HepG2 (cell line): ENCODE measurements around the gene ALLC. TPM values are rescaled to one million over a fixed set of nuclear protein-coding genes. Genes with fewer than 3 reads are reported as not detected.

Source experiments
- ATAC-seq: fragments of 200-7000 bp; cut with Tn5 transposase; 3 replicates; pipeline ENCODE4 v1.9.1; 2020; ENCODE audit warnings: mild to moderate bottlenecking, moderate library complexity
- BruUV-seq: library from RNA; stranded (reverse); fragments of 400-500 nt; replicated peaks from 2 replicates; lab custom pipeline; 2021; lab: Mats Ljungman, UMichigan
- CTCF ChIA-PET: fragments of 300-600 bp; formaldehyde crosslinking; extraction: SDS; loops from one replicate; lab custom pipeline; 2021; ENCODE audit warnings: low total read pairs, inconsistent platforms, low intra/inter-chr PET ratio; lab: Yijun Ruan, JAX
- POLR2A ChIA-PET: fragments of 350-600 bp; sonication (Branson Sonifier 250); formaldehyde crosslinking; loops from one replicate; lab custom pipeline; 2020; ENCODE audit warnings: antibody characterized with exemption, inconsistent platforms; lab: Yijun Ruan, JAX
- DNase-seq: peaks from one replicate; pipeline ENCODE4 v3.0.0-alpha.2; 2015; ENCODE audit warnings: low spot score
- FAIRE-seq: peaks from 3 replicates; lab custom pipeline; 2011; peaks lifted over from hg19 to GRCh38; lab: Jason Lieb, UNC
- H2AFZ ChIP-seq: one replicate; pipeline ENCODE4 v1.6.1; 2011; ENCODE audit warnings: low read length, inconsistent platforms
- H3K27ac ChIP-seq: fragments of 300-600 bp; 3 replicates; pipeline ENCODE4 v1.8.0; 2011; ENCODE audit warnings: mixed run types, mild to moderate bottlenecking, mixed read lengths, low read length, inconsistent platforms; ENCODE audit not compliant: insufficient read depth; ENCODE audit errors: extremely low read length
- H3K27me3 ChIP-seq, 2 experiments: fragments of 200-600 bp in 1 of 2; 2 replicates in 1 of 2; 3 replicates in 1 of 2; pipeline versions ENCODE4 v1.6.0 to v1.8.0; 2011; ENCODE audit warnings: low read length in 2 of 2, mild to moderate bottlenecking in 2 of 2, moderate library complexity in 2 of 2, inconsistent platforms in 1 of 2; ENCODE audit not compliant: insufficient read depth in 2 of 2, control insufficient read depth in 1 of 2
- H3K36me3 ChIP-seq, 2 experiments: fragments of 200-600 bp in 1 of 2; replicated peaks in 1 of 2; 2 replicates in 1 of 2; 3 replicates in 1 of 2; pipeline versions ENCODE4 v1.5.1 to v1.8.0; 2011; ENCODE audit warnings: low read length in 2 of 2, inconsistent platforms in 1 of 2; ENCODE audit not compliant: insufficient read depth in 2 of 2, control insufficient read depth in 1 of 2
- H3K4me1 ChIP-seq: 2 replicates; pipeline ENCODE4 v1.5.1; 2012; ENCODE audit warnings: low read length, inconsistent platforms; ENCODE audit not compliant: insufficient read depth
- H3K4me2 ChIP-seq: 2 replicates; pipeline ENCODE4 v1.6.0; 2011; ENCODE audit warnings: low read depth, low read length, inconsistent platforms
- H3K4me3 ChIP-seq, 3 experiments: fragments of 200-600 bp in 1 of 3; sonication (generic), shearing (Covaris generic) in 1 of 3; replicated peaks in 1 of 3; 2 replicates each; pipeline ENCODE4 v1.5.1; 2011 to 2016; ENCODE audit warnings: low read length in 3 of 3, inconsistent platforms in 2 of 3, low read depth in 2 of 3, mild to moderate bottlenecking in 2 of 3, control low read depth in 1 of 3, mixed read lengths in 1 of 3; ENCODE audit not compliant: insufficient read depth in 1 of 3
- H3K79me2 ChIP-seq: one replicate; pipeline ENCODE4 v1.6.1; 2011; ENCODE audit warnings: low read length, inconsistent platforms; ENCODE audit not compliant: insufficient read depth
- H3K9ac ChIP-seq: 2 replicates; pipeline ENCODE4 v1.6.0; 2011; ENCODE audit warnings: mild to moderate bottlenecking, low read depth, low read length, inconsistent platforms; ENCODE audit not compliant: insufficient read depth
- H3K9me3 ChIP-seq: 2 replicates; pipeline ENCODE4 v1.5.1; 2012; ENCODE audit warnings: mild to moderate bottlenecking, low read length
- H4K20me1 ChIP-seq: 2 replicates; pipeline ENCODE4 v1.6.0; 2011; ENCODE audit warnings: inconsistent platforms, mild to moderate bottlenecking, low read length, moderate library complexity; ENCODE audit not compliant: insufficient read depth
- BRCA1 ChIP-seq: sonication (generic); formaldehyde crosslinking; IDR thresholded peaks from 2 replicates; pipeline ENCODE4 v1.4.0; 2020; ENCODE audit warnings: missing genetic modification reagents
- CEBPB ChIP-seq: IDR thresholded peaks from 2 replicates; pipeline ENCODE4 v1.6.1; 2011; ENCODE audit warnings: low read depth, low read length, improper control_type of control experiment, borderline replicate concordance
- GMEB1 ChIP-seq: sonication (generic); formaldehyde crosslinking; IDR thresholded peaks from 2 replicates; pipeline ENCODE4 v1.5.1; 2020; ENCODE audit warnings: missing genetic modification reagents, mild to moderate bottlenecking, borderline replicate concordance
- HMGXB4 ChIP-seq, 2 experiments: sonication (generic) in 1 of 2; formaldehyde crosslinking in 1 of 2; IDR thresholded peaks; 2 replicates each; pipeline versions ENCODE4 v1.4.0 to v1.6.1; 2018 to 2020; ENCODE audit warnings: missing genetic modification reagents in 2 of 2, borderline replicate concordance in 1 of 2, low read depth in 1 of 2, mild to moderate bottlenecking in 1 of 2, missing biosample characterization in 1 of 2
- HOMEZ ChIP-seq: IDR thresholded peaks from 2 replicates; pipeline ENCODE4 v1.6.1; 2016; ENCODE audit warnings: low read depth
- MXD3 ChIP-seq: IDR thresholded peaks from 2 replicates; pipeline ENCODE4 v1.6.1; 2016; ENCODE audit warnings: mild to moderate bottlenecking, missing biosample characterization, missing genetic modification reagents
- PCBP1 ChIP-seq: fragments of 200-400 bp; formaldehyde crosslinking; IDR thresholded peaks from 2 replicates; pipeline ENCODE4 v1.6.1; 2017; ENCODE audit warnings: mild to moderate bottlenecking, low read depth, low read length, borderline replicate concordance
- RNF219 ChIP-seq: sonication (generic); formaldehyde crosslinking; IDR thresholded peaks from 2 replicates; pipeline ENCODE4 v1.5.0; 2020; ENCODE audit warnings: mild to moderate bottlenecking, missing genetic modification reagents
- THAP11 ChIP-seq: IDR thresholded peaks from 2 replicates; pipeline ENCODE4 v1.6.1; 2016; ENCODE audit warnings: missing biosample characterization, missing genetic modification reagents
- ZSCAN21 ChIP-seq: sonication (generic); formaldehyde crosslinking; IDR thresholded peaks from 2 replicates; pipeline ENCODE4 v1.8.0; 2022; ENCODE audit warnings: mild to moderate bottlenecking, missing genetic modification reagents, moderate library complexity, borderline replicate concordance
- WGBS: methylation state at CpG from one replicate; pipeline ENCODE4 v1.1.6; 2017; ENCODE audit warnings: low lambda C conversion rate; 5-methylcytosine and 5-hydroxymethylcytosine counted together
- in situ Hi-C: cut with HindIII; loops from 2 replicates; pipeline ENCODE4 v1.10.0; 2017; ENCODE audit warnings: low pct_unique_long_range_greater_than_20kb; ENCODE audit not compliant: extremely low pct_ligation_motif_present
- intact Hi-C: fragments of 100-400 bp; cut with micrococcal nuclease; formaldehyde crosslinking; loops from one replicate; pipeline ENCODE4 v1.10.0; 2022; ENCODE audit not compliant: unreplicated experiment
- polyA plus RNA-seq, 8 experiments: library from polyadenylated mRNA; depleted of rRNA in 3 of 8; stranded (reverse) in 7 of 8; unstranded in 1 of 8; fragments of >200 nt; fragmentation: Illumina TruSeq in 4 of 8; extraction: Trizol in 4 of 8; gene quantifications; 2 replicates each; pipeline versions ENCODE4 v1.2.1 to v1.2.3, GENCODE V29; 2011 to 2016; ENCODE audit warnings: low read depth in 4 of 8, missing spikeins in 1 of 8, mixed read lengths in 1 of 8; ENCODE audit not compliant: insufficient read depth in 1 of 8
- total RNA-seq, 5 experiments: library from RNA; depleted of rRNA; stranded (reverse); fragments of >200 nt; fragmentation: Illumina TruSeq; extraction: Trizol; gene quantifications; 2 replicates each; pipeline ENCODE4 v1.2.3, GENCODE V29; 2016; ENCODE audit warnings: low read depth in 1 of 5

The ALLC gene
- total and polyA plus RNA-seq, 2 of the 13 experiments (the other 11 are each of a cell fraction or from before 2014, with no cell fraction given) = 0.08 to 0.11 TPM

- H3K9me3 ChIP-seq = no peaks in the 10 kb centered on the region
- no peak overlapping the region for H3K4me2 ChIP-seq
- DNase-seq (no peak), ATAC-seq (no peak), FAIRE-seq (no peak)
- no peaks in the 10 kb centered on the region for H4K20me1 ChIP-seq
- no peak overlapping the region for H3K9ac ChIP-seq
- H3K4me3 ChIP-seq = no peak overlapping the region
- CTCF ChIA-PET = no interaction called here
- BruUV-seq = no TSS peak
- POLR2A ChIA-PET = no interaction called here
- in situ Hi-C loops (no loop called here), intact Hi-C loops (loop anchor here (5.0 kb wide), 1 partner anchor 944 kb away; no protein-coding TSS in a partner anchor)
- no peaks in the 10 kb centered on the region for H3K36me3 ChIP-seq
- peaks cover 3 to 35% of the 10 kb centered on the region in 2 experiments for H3K27me3 ChIP-seq
- TF ChIP-seq HOMEZ (CRISPR knock-in tag) = no peak
- no peak for TF ChIP-seq MXD3 (CRISPR knock-in tag)
- TF ChIP-seq CEBPB = no peak
- TF ChIP-seq HMGXB4 (CRISPR knock-in tag; IDR thresholded peaks at IDR 0.05; ENCODE audit: borderline replicate concordance in 1 of 2, low read depth in 1 of 2) = no peak
- no peak for TF ChIP-seq BRCA1 (CRISPR knock-in tag)
- no peak for TF ChIP-seq RNF219 (CRISPR knock-in tag)
- TF ChIP-seq GMEB1 (CRISPR knock-in tag) = no peak
- TF ChIP-seq THAP11 (CRISPR knock-in tag) = no peak
- TF ChIP-seq PCBP1 = no peak
- no peak for TF ChIP-seq ZSCAN21 (CRISPR knock-in tag)
- no peak overlapping the region for H2AFZ ChIP-seq
- 70% methylated on average over 11 of the region's 15 CpGs for WGBS
- H3K4me1 ChIP-seq = peaks cover 8% of the 10 kb centered on the region
- no peak overlapping the region for H3K27ac ChIP-seq
- H3K79me2 ChIP-seq = no peaks in the 10 kb centered on the region
Measured at GRCh38 chr2:3631161-3631850, 26.7 kb upstream of the ALLC start.
